H1 (cell line): ENCODE measurements around the gene RDH14. TPM values are rescaled to one million over a fixed set of nuclear protein-coding genes. Genes with fewer than 3 reads are reported as not detected.

ENCODE experiments used
- CTCF ChIA-PET: fragments of 300-600 bp; sonication (Branson Sonifier 250); formaldehyde crosslinking; loops from one replicate; lab custom pipeline; 2021; ENCODE audit not compliant: partially characterized antibody; lab: Charles Lee
- POLR2A ChIA-PET: fragments of 300-600 bp; sonication (Branson Sonifier 250); formaldehyde crosslinking; loops from one replicate; lab custom pipeline; 2021; ENCODE audit warnings: inconsistent platforms; ENCODE audit not compliant: partially characterized antibody; lab: Charles Lee
- DNase-seq, 2 experiments: peaks; one replicate each; pipeline versions ENCODE4 v3.0.0 to v3.0.0-alpha.2; 2010 to 2022; ENCODE audit warnings: low spot score in 2 of 2, low read depth in 1 of 2, mixed read lengths in 1 of 2
- FAIRE-seq: peaks from 2 replicates; lab custom pipeline; 2011; peaks lifted over from hg19 to GRCh38; lab: Jason Lieb, UNC
- H2AFZ ChIP-seq: 2 replicates; pipeline ENCODE4 v1.8.1; 2012; ENCODE audit warnings: low read length, inconsistent platforms
- H2AK5ac ChIP-seq: 2 replicates; pipeline ENCODE4 v1.6.1; 2013; ENCODE audit warnings: low read depth, low read length
- H2BK120ac ChIP-seq: replicated peaks from 2 replicates; pipeline ENCODE3; 2013; ENCODE audit warnings: low read depth, low read length, inconsistent platforms
- H2BK12ac ChIP-seq: 2 replicates; pipeline ENCODE4 v1.6.1; 2013; ENCODE audit warnings: low read depth, low read length
- H2BK15ac ChIP-seq: 2 replicates; pipeline ENCODE4 v1.6.1; 2013; ENCODE audit warnings: low read length
- H2BK20ac ChIP-seq: 2 replicates; pipeline ENCODE4 v1.6.1; 2013; ENCODE audit warnings: low read length
- H2BK5ac ChIP-seq: 2 replicates; pipeline ENCODE4 v1.6.1; 2013; ENCODE audit warnings: low read depth, low read length
- H3K14ac ChIP-seq: 2 replicates; pipeline ENCODE4 v1.6.1; 2013; ENCODE audit warnings: inconsistent platforms; ENCODE audit not compliant: insufficient read length
- H3K18ac ChIP-seq: 2 replicates; pipeline ENCODE4 v1.6.1; 2013; ENCODE audit warnings: low read length; ENCODE audit errors: extremely low read depth
- H3K23ac ChIP-seq: 2 replicates; pipeline ENCODE4 v1.6.1; 2013; ENCODE audit warnings: inconsistent platforms; ENCODE audit not compliant: insufficient read length
- H3K23me2 ChIP-seq: 2 replicates; pipeline ENCODE4 v1.6.1; 2013; ENCODE audit warnings: low read depth, low read length
- H3K27ac ChIP-seq: 2 replicates; pipeline ENCODE4 v1.6.1; 2011; ENCODE audit warnings: low read depth, low read length, inconsistent platforms
- H3K27me3 ChIP-seq, 4 experiments: replicated peaks in 1 of 4; 1 replicate in 1 of 4; 2 replicates in 3 of 4; pipeline versions ENCODE4 v1.6.1 to v1.8.1; 2011 to 2013; ENCODE audit warnings: low read length in 3 of 4, mild to moderate bottlenecking in 3 of 4, inconsistent platforms in 2 of 4, mixed read lengths in 2 of 4, moderate library complexity in 1 of 4; ENCODE audit not compliant: control insufficient read depth in 3 of 4, insufficient read depth in 3 of 4; ENCODE audit errors: extremely low read depth in 1 of 4
- H3K36me3 ChIP-seq, 4 experiments: 2 replicates each; pipeline versions ENCODE4 v1.6.1 to v1.8.1; 2011 to 2013; ENCODE audit warnings: mild to moderate bottlenecking in 4 of 4, low read length in 3 of 4, moderate library complexity in 2 of 4, control low read depth in 1 of 4, inconsistent platforms in 1 of 4; ENCODE audit not compliant: insufficient read depth in 4 of 4, control insufficient read depth in 2 of 4
- H3K4ac ChIP-seq: replicated peaks from 2 replicates; pipeline ENCODE3; 2013; ENCODE audit warnings: low read length, low read depth, mixed read lengths, inconsistent platforms; ENCODE audit not compliant: insufficient read length
- H3K4me1 ChIP-seq, 4 experiments: replicated peaks in 1 of 4; 1 replicate in 1 of 4; 2 replicates in 3 of 4; pipeline versions ENCODE4 v1.6.1 to v1.8.1; 2011 to 2013; ENCODE audit warnings: low read length in 3 of 4, inconsistent platforms in 2 of 4, mixed read lengths in 1 of 4; ENCODE audit not compliant: insufficient read depth in 4 of 4, control insufficient read depth in 3 of 4
- H3K4me2 ChIP-seq, 2 experiments: 2 replicates each; pipeline versions ENCODE4 v1.6.1 to v1.8.1; 2011 to 2013; ENCODE audit warnings: low read depth in 2 of 2, low read length in 2 of 2, control low read depth in 1 of 2, inconsistent platforms in 1 of 2, mild to moderate bottlenecking in 1 of 2; ENCODE audit not compliant: insufficient read depth in 1 of 2
- H3K4me3 ChIP-seq, 4 experiments: fragments of 200-600, 300-600 bp in 1 of 4; sonication (generic), shearing (Covaris generic), sonication (Bioruptor Twin) in 1 of 4; 2 replicates each; pipeline versions ENCODE4 v1.5.1 to v1.8.1; 2011 to 2016; ENCODE audit warnings: low read length in 4 of 4, low read depth in 3 of 4, control low read depth in 2 of 4, inconsistent platforms in 2 of 4, mild to moderate bottlenecking in 2 of 4, mixed read lengths in 1 of 4, moderate library complexity in 1 of 4; ENCODE audit not compliant: insufficient read depth in 2 of 4; ENCODE audit errors: extremely low read depth in 1 of 4
- H3K56ac ChIP-seq: replicated peaks from 2 replicates; pipeline ENCODE3; 2013; ENCODE audit warnings: low read depth, mild to moderate bottlenecking, mixed read lengths, low read length, inconsistent platforms; ENCODE audit not compliant: insufficient read length
- H3K79me1 ChIP-seq: 2 replicates; pipeline ENCODE4 v1.6.1; 2013; ENCODE audit warnings: low read depth, low read length, control low read depth
- H3K79me2 ChIP-seq, 2 experiments: 2 replicates each; pipeline versions ENCODE4 v1.6.1 to v1.8.1; 2012 to 2013; ENCODE audit warnings: low read length in 2 of 2, mild to moderate bottlenecking in 2 of 2, inconsistent platforms in 1 of 2; ENCODE audit not compliant: insufficient read depth in 2 of 2, control insufficient read depth in 1 of 2
- H3K9ac ChIP-seq, 4 experiments: replicated peaks in 1 of 4; 1 replicate in 1 of 4; 2 replicates in 3 of 4; pipeline versions ENCODE4 v1.6.1 to v1.8.1; 2011 to 2013; ENCODE audit warnings: low read depth in 3 of 4, low read length in 3 of 4, control low read depth in 2 of 4, mild to moderate bottlenecking in 2 of 4, moderate library complexity in 2 of 4, inconsistent platforms in 1 of 4; ENCODE audit errors: extremely low read depth in 1 of 4
- H3K9me3 ChIP-seq, 2 experiments: 2 replicates each; pipeline versions ENCODE4 v1.6.1 to v1.8.1; 2012 to 2013; ENCODE audit warnings: mild to moderate bottlenecking in 2 of 2, moderate library complexity in 2 of 2, control low read depth in 1 of 2, inconsistent platforms in 1 of 2, low read depth in 1 of 2, low read length in 1 of 2, mixed read lengths in 1 of 2; ENCODE audit not compliant: insufficient read depth in 2 of 2
- H4K20me1 ChIP-seq, 2 experiments: replicated peaks in 1 of 2; 2 replicates each; pipeline versions ENCODE3 to v1.8.1; 2011 to 2013; ENCODE audit warnings: inconsistent platforms in 2 of 2, low read length in 2 of 2, mild to moderate bottlenecking in 1 of 2; ENCODE audit not compliant: insufficient read depth in 2 of 2, control insufficient read depth in 1 of 2
- H4K5ac ChIP-seq: 2 replicates; pipeline ENCODE4 v1.6.1; 2013; ENCODE audit warnings: low read length, low read depth, mixed read lengths, inconsistent platforms; ENCODE audit not compliant: insufficient read length
- H4K8ac ChIP-seq: 2 replicates; pipeline ENCODE4 v1.8.0; 2013; ENCODE audit warnings: mild to moderate bottlenecking, moderate library complexity, low read length, inconsistent platforms; ENCODE audit not compliant: insufficient read depth; ENCODE audit errors: extremely low read depth
- H4K91ac ChIP-seq: replicated peaks from 2 replicates; pipeline ENCODE3; 2013; ENCODE audit warnings: low read length, mixed read lengths, inconsistent platforms; ENCODE audit not compliant: insufficient read length
- CHD2 ChIP-seq: IDR thresholded peaks from 2 replicates; pipeline ENCODE4 v1.6.1; 2012; ENCODE audit warnings: low read length, improper control_type of control experiment
- SIX5 ChIP-seq: IDR thresholded peaks from 2 replicates; pipeline ENCODE4 v1.6.1; 2011; ENCODE audit warnings: mild to moderate bottlenecking, low read depth, low read length
- SUZ12 ChIP-seq: fragments of 200-600 bp; sonication (generic); IDR thresholded peaks from 2 replicates; pipeline ENCODE4 v1.6.1; 2012; ENCODE audit warnings: mild to moderate bottlenecking, inconsistent platforms, low read length, moderate library complexity, mixed read lengths
- TCF12 ChIP-seq: IDR thresholded peaks from 2 replicates; pipeline ENCODE4 v1.6.1; 2011; ENCODE audit warnings: low read depth, mild to moderate bottlenecking, low read length
- WGBS, 2 experiments: shearing (Covaris generic) in 1 of 2; methylation state at CpG; one replicate each; pipeline versions ENCODE4 v1.1.6 to v1.1.7; 2013 to 2015; ENCODE audit warnings: low lambda C conversion rate in 2 of 2, mixed read lengths in 2 of 2, inconsistent platforms in 1 of 2, low coverage in 1 of 2, missing lambda C conversion rate in 1 of 2; ENCODE audit not compliant: insufficient replicate concordance in 2 of 2, insufficient coverage in 1 of 2, insufficient read length in 1 of 2; ENCODE audit errors: extremely low coverage in 1 of 2, missing lambda C conversion rate in 1 of 2; 5-methylcytosine and 5-hydroxymethylcytosine counted together
- polyA plus RNA-seq, 7 experiments: library from polyadenylated mRNA; depleted of rRNA in 3 of 7; stranded (reverse) in 5 of 7; unstranded in 2 of 7; fragments of >200 nt in 5 of 7; fragments of 200-250 nt in 2 of 7; gene quantifications; 1 replicate in 5 of 7; 2 replicates in 1 of 7; 4 replicates in 1 of 7; pipeline versions ENCODE4 v1.2.1 to v1.2.3, GENCODE V29; 2011 to 2013; ENCODE audit warnings: missing spikeins in 2 of 7, mixed read lengths in 2 of 7
- total RNA-seq: library from RNA; stranded (reverse); fragmentation: NEBNext Ultra II Directional; extraction: Animal tissue kit (Norgen Biotek cat#: 25700); gene quantifications from 2 replicates; pipeline ENCODE4 v1.2.1, GENCODE V29; 2021

RDH14 gene
- total and polyA plus RNA-seq, 2 of the 8 experiments (the other 6 are each of a cell fraction or from before 2014, with no cell fraction given): 14.7 to 23.6 TPM

DNA sequence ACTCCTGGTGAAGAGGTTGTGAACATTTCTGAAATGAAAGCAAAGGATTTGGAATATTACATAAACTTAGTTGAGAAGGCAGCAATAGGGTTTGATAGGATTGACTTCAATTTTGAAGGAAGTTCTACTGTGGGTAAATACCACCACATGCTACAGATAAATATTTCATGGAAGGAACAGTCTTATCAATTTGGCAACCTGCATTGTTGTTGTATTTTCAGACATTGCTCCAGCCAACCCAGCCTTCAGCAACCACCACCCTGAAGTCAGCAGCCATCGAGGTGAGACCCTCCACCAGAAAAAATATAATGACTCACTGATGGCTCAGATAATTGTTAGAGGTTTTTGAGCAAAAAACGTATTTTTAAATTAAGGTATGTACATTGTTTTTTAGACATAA, 10.0 kb downstream of the RDH14 start:
- Histone ChIP-seq H2BK5ac (no peak overlapping the region), H2BK20ac (no peak overlapping the region), H2BK120ac (no peak overlapping the region), H2AFZ (no peak overlapping the region), H3K18ac (no peak overlapping the region), H3K27ac (no peak overlapping the region), H3K4me2 (no peak overlapping the region), H4K91ac (no peak overlapping the region), H3K36me3 (peaks cover 4 to 14% (median 6%) of the 10 kb centered on the region in 4 experiments; a peak in 7 of 8 replicates), H3K79me2 (no peaks in the 10 kb centered on the region; a peak in 1 of 4 replicates), H4K20me1 (peaks cover 0 to 2% of the 10 kb centered on the region in 2 experiments), H2BK15ac (no peak overlapping the region), H3K23ac (no peak overlapping the region), H3K27me3 (no peaks in the 10 kb centered on the region), H3K56ac (no peak overlapping the region), H3K9ac (no peak overlapping the region), H4K5ac (no peak overlapping the region)
- DNase-seq: no peak
- 92% methylated on average over 2 of the region's 2 CpGs; no CpG with 5 or more reads in 1 of the 2 experiments for WGBS, 2 experiments
- TF ChIP-seq SIX5 (no peak), CHD2 (no peak), TCF12 (no peak), SUZ12 (no peak)
- TF ChIP-seq, all 59 proteins: peak for 0
- ChIA-PET CTCF (no interaction called here), POLR2A (no interaction called here)
- Histone ChIP-seq H3K4me3 (no peak overlapping the region), H3K4me1 (peaks cover 0 to 7% (median 1%) of the 10 kb centered on the region in 4 experiments; a peak in 4 of 7 replicates), H3K23me2 (no peaks in the 10 kb centered on the region), H3K79me1 (no peaks in the 10 kb centered on the region), H3K14ac (no peak overlapping the region), H2BK12ac (no peak overlapping the region), H3K4ac (no peak overlapping the region), H2AK5ac (no peak overlapping the region), H4K8ac (no peak overlapping the region), H3K9me3 (no peaks in the 10 kb centered on the region)
- no peak for FAIRE-seq
